ENCODE results near the gene FBXO21. TPM values are rescaled to one million over a fixed set of nuclear protein-coding genes. Genes with fewer than 3 reads are reported as not detected.

The FBXO21 gene
- total and polyA plus RNA-seq, 2 experiments from 2014 or later: 46.3 to 84.2 TPM

DNA sequence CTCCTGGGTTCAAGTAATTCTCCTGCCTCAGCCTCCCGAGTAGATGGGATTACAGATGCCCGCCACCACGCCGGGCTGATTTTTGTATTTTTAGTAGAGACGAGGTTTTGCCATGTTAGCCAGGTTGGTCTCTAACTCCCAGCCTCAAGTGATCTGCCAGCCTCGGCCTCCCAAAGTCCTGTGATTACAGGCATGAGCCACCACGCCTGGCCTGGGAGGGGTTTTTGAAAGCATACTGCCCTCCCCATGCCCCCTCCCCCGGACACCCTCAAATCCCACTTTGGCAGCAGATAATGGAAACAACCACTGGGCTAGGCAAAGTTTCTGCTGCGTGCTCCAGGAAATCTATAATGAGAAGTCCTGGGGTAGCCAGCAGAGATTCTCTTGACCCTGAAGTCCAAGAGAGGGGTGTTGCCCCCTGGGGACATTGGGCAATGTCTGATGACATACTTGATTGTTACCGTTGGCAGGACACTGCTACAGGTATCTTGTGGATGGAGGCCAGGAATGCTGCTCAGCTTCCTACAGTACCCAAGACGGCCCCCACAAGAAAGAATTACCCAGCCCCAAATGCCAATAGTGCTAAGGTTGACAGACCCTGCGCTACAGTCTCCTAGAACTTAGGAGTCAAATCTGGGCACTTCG, 18.7 kb upstream of the FBXO21 start (continued):
- TF ChIP-seq, protein P1, sequence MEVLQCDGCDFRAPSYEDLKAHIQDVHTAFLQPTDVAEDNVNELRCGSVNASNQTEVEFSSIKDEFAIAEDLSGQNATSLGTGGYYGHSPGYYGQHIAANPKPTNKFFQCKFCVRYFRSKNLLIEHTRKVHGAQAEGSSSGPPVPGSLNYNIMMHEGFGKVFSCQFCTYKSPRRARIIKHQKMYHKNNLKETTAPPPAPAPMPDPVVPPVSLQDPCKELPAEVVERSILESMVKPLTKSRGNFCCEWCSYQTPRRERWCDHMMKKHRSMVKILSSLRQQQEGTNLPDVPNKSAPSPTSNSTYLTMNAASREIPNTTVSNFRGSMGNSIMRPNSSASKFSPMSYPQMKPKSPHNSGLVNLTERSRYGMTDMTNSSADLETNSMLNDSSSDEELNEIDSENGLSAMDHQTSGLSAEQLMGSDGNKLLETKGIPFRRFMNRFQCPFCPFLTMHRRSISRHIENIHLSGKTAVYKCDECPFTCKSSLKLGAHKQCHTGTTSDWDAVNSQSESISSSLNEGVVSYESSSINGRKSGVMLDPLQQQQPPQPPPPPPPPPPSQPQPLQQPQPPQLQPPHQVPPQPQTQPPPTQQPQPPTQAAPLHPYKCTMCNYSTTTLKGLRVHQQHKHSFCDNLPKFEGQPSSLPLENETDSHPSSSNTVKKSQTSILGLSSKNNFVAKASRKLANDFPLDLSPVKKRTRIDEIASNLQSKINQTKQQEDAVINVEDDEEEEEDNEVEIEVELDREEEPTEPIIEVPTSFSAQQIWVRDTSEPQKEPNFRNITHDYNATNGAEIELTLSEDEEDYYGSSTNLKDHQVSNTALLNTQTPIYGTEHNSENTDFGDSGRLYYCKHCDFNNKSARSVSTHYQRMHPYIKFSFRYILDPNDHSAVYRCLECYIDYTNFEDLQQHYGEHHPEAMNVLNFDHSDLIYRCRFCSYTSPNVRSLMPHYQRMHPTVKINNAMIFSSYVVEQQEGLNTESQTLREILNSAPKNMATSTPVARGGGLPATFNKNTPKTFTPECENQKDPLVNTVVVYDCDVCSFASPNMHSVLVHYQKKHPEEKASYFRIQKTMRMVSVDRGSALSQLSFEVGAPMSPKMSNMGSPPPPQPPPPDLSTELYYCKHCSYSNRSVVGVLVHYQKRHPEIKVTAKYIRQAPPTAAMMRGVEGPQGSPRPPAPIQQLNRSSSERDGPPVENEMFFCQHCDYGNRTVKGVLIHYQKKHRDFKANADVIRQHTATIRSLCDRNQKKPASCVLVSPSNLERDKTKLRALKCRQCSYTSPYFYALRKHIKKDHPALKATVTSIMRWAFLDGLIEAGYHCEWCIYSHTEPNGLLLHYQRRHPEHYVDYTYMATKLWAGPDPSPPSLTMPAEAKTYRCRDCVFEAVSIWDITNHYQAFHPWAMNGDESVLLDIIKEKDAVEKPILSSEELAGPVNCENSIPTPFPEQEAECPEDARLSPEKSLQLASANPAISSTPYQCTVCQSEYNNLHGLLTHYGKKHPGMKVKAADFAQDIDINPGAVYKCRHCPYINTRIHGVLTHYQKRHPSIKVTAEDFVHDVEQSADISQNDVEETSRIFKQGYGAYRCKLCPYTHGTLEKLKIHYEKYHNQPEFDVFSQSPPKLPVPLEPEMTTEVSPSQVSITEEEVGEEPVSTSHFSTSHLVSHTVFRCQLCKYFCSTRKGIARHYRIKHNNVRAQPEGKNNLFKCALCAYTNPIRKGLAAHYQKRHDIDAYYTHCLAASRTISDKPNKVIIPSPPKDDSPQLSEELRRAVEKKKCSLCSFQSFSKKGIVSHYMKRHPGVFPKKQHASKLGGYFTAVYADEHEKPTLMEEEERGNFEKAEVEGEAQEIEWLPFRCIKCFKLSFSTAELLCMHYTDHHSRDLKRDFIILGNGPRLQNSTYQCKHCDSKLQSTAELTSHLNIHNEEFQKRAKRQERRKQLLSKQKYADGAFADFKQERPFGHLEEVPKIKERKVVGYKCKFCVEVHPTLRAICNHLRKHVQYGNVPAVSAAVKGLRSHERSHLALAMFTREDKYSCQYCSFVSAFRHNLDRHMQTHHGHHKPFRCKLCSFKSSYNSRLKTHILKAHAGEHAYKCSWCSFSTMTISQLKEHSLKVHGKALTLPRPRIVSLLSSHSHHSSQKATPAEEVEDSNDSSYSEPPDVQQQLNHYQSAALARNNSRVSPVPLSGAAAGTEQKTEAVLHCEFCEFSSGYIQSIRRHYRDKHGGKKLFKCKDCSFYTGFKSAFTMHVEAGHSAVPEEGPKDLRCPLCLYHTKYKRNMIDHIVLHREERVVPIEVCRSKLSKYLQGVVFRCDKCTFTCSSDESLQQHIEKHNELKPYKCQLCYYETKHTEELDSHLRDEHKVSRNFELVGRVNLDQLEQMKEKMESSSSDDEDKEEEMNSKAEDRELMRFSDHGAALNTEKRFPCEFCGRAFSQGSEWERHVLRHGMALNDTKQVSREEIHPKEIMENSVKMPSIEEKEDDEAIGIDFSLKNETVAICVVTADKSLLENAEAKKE (CRISPR knock-in tag; IDR thresholded peaks at IDR 0.05): no peak
- TF ChIP-seq STAT1 (IDR thresholded peaks at IDR 0.05; ENCODE audit: unreplicated experiment): no peak

DNA sequence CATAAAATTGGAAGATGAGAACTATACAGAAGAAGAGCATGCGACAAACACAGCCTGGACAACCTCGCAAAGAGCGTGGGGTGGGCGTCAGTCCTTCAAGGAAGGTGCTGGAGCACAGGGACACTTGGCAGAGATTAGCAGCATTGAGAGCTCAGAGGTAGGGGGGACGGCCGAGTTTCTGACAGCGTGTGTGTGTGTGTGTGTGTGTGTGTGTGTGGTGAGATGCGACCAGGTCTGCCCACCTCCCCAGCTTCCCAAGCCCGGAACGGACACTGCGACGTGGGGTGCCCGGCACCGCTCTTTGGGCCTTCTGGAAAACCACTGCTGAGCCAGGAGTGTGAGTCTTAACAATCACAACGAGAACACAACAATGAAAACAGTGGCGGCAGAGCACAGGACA, 17.9 kb upstream of the FBXO21 start:
- H3K4me1 ChIP-seq (ENCODE audit: insufficient read depth): peaks cover 7% of the 10 kb centered on the region
- Mint-ChIP-seq H3K27ac (no peak overlapping the region), H3K4me3 (no peak overlapping the region), H3K36me3 (ENCODE audit: low read depth) (no peaks in the 10 kb centered on the region; the same call in 2 of the 3 replicates), H3K27me3 (ENCODE audit: insufficient read depth, low read depth, poor library complexity) (peaks cover 11% of the 10 kb centered on the region), H3K9me3 (no peaks in the 10 kb centered on the region), H3K4me1 (peaks cover 17% of the 10 kb centered on the region)
- no peak overlapping the region for H2AFZ ChIP-seq
- DNase-seq (ENCODE audit: low spot score) (no peak), ATAC-seq (no peak)
- H3K27ac ChIP-seq (ENCODE audit: low read depth): no peak overlapping the region
- H3K9me2 ChIP-seq (ENCODE audit: insufficient read depth): no peaks in the 10 kb centered on the region
- no peaks in the 10 kb centered on the region for H3K79me2 ChIP-seq (replicated peaks; ENCODE audit: insufficient read depth)
- H4K20me1 ChIP-seq (replicated peaks; ENCODE audit: insufficient read depth): no peaks in the 10 kb centered on the region
- no peak overlapping the region; the same call in 1 of the 2 replicates for H3K4me2 ChIP-seq
- no peaks in the 10 kb centered on the region for H3K36me3 ChIP-seq (ENCODE audit: insufficient read depth)
- no peak overlapping the region for H3K4me3 ChIP-seq
- H3K27me3 ChIP-seq (ENCODE audit: insufficient read depth): no peaks in the 10 kb centered on the region
- H3F3A ChIP-seq (replicated peaks; ENCODE audit: low read depth): no peaks in the 10 kb centered on the region
- TF ChIP-seq EZH2 (IDR thresholded peaks at IDR 0.05; ENCODE audit: low read depth, unreplicated experiment) (no peak), CREB1 (CRISPR knock-in tag; IDR thresholded peaks at IDR 0.05; ENCODE audit: low read depth) (no peak), NANOG (IDR thresholded peaks at IDR 0.05; ENCODE audit: borderline replicate concordance) (no peak), JUNB (IDR thresholded peaks at IDR 0.05; ENCODE audit: unreplicated experiment) (no peak), POLR2AphosphoS5 (IDR thresholded peaks at IDR 0.05; ENCODE audit: low read depth) (no peak)
- TF ChIP-seq, protein P2, sequence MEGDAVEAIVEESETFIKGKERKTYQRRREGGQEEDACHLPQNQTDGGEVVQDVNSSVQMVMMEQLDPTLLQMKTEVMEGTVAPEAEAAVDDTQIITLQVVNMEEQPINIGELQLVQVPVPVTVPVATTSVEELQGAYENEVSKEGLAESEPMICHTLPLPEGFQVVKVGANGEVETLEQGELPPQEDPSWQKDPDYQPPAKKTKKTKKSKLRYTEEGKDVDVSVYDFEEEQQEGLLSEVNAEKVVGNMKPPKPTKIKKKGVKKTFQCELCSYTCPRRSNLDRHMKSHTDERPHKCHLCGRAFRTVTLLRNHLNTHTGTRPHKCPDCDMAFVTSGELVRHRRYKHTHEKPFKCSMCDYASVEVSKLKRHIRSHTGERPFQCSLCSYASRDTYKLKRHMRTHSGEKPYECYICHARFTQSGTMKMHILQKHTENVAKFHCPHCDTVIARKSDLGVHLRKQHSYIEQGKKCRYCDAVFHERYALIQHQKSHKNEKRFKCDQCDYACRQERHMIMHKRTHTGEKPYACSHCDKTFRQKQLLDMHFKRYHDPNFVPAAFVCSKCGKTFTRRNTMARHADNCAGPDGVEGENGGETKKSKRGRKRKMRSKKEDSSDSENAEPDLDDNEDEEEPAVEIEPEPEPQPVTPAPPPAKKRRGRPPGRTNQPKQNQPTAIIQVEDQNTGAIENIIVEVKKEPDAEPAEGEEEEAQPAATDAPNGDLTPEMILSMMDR (conservative IDR thresholded peaks at IDR 0.05; ENCODE audit: low read depth in 2 of 2): no peak
- TF ChIP-seq, protein P1 (CRISPR knock-in tag; IDR thresholded peaks at IDR 0.05): no peak
